GM04504 (cell line): ENCODE measurements around the gene CYSRT1.

ENCODE experiments used
- DNase-seq: peaks from one replicate; pipeline ENCODE4 v3.0.0-alpha.2; 2012; ENCODE audit warnings: low read depth

Gene CYSRT1

GRCh38 chr9:137212520-137212919 is 12.5 kb upstream of the CYSRT1 start:
- no peak for DNase-seq

DNA sequence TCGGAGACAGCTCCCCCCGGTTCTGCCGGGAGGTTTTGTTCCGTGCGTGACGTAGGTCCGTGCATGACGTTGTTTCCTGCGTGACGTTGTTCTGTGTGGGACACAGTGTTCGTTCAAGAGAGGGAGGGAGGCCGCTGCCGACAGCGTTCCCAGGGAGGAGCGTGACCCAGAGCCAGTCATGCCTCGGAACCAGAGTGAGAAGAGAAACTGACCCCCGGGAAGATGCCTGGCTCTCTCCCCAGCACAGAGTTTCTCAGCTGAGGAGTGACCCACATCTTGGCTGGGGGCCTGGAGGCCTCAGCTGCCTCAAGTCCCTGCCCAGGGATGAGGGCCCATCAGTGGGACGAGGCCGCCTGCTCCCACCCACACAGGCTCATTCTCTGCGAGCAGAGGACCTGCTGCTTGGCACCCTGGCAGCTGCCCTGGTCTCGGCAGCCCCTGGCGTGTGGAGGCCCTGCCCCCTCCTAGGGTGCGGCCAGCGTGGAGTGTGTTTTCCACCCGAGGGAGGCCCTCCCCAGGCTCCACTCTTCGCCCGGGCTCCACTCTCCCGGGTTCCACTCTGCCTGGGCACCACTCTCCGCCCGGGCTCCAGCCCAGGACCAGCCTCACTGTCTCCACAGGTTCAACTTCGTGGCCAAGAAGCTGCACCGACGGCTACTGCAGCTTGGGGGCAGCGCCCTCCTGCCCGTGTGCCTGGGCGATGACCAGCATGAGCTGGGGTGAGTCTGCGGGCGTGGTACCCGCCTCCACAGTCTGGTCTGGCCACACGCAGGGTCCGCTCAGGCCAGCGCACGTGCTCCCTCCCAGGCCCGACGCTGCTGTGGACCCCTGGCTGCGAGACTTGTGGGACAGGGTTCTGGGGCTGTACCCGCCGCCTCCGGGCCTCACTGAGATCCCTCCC is 11.6 kb upstream of the CYSRT1 start:
- DNase-seq: no peak

DNA sequence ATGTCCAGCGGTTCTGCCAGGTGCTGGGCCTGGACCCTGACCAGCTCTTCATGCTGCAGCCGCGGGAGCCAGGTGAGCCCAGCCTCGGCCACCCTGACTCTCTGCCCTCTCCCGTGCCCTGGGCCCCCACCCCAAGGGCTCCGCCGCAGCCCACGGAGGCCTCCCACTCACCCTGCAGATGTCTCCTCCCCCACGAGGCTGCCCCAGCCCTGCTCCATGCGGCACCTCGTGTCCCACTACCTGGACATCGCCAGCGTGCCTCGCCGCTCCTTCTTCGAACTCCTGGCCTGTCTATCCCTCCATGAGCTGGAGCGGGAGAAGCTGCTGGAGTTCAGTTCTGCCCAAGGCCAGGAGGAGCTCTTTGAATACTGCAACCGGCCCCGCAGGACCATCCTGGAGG is 10.4 kb upstream of the CYSRT1 start:
- DNase-seq: no peak

- no peak for DNase-seq
Observed at GRCh38 chr9:137215196-137215986, 9.6 kb upstream of the CYSRT1 start.

DNA sequence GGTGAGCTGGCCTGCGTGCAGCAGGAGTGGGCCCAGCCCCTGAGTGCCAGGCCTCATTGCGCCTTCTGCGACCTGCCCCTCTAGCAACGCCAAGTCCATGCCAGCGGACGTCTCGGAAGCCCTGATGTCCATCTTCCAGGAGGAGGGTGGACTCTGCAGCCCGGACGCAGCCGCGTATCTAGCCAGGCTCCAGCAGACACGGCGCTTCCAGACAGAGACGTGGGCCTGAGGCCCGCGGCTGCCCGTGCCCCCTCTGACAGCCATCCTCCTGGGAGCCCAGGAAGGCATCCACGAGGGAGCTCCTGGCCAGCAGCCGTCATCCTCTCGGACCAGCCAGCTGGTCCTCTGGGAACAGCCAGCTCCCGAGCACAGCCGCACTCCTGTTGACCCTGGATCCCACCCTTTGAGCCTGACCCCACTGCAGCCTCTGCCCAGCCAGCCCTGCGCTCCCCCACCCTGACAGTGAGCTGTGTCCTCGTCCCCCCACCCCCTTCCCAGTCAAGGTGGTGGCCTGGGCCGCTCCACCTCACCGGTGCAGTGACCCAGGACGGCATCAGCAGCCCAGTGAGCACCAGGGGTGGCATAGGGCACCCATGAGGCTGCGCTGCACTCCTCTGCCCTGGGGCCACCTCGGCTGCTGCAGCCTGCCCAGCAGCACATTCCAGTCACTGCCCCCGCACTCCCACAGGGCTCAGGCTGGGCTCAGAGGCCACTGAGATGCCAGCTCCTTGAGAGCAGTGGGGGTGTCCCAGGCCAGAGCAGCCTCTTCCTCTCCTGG is 8.6 kb upstream of the CYSRT1 start:
- DNase-seq: no peak

GRCh38 chr9:137217276-137218211 is 7.4 kb upstream of the CYSRT1 start:
- no peak for DNase-seq

DNA sequence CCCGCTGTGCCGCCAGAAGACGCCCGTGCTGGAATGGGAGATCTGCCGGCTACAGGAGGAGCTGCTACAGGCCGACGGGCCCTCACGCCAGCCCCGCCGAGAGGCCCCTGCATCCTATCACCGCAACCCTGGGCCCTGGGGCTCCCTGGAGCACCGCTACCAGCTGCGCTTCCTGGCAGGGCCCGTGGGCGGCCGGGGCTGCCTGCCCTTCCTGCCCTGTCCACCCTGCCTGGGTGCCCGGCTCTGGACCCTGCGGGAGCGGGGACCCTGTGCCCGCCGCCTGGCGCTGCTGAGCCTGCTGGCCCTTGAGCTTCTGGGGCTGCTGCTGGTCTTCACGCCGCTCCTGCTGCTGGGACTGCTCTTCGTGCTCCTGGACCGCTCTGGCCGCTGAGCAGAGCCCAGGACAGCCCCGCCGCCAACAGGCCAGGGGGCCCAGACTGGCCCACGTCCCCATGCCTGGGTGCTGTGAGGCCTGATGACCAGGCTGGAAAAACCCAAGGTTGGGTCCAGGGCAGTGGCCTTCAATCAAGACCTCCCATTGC is 6.7 kb upstream of the CYSRT1 start:
- no peak for DNase-seq

GRCh38 chr9:137218754-137219271 is 6.2 kb upstream of the CYSRT1 start:
- no peak for DNase-seq

DNA sequence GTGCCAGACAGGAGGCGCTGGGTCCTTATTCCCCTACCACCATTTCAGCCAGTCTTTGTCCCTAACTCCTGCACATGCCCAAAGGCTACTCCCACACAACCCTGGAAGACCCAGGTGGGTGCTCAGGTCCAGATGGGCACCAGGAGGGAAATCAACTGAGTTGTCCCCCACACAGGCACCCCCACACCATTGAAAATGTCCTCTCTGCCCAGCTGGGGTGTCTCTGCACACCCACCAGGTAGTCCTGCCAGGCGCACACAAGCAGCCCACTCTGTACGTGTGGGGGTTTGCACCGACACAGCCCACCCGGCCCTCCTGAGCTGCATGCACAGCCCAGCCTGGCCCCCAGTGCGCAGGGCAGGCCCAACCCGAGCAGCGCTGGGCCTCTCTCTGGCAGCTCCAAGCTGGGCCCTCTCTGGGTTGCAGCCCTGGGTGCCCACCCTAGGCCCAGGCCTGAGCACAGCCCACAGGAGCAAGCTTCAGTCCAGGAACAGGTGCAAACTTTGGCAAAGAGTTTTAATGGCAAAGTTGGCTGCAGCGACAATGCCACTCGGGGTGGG is 5.1 kb upstream of the CYSRT1 start:
- no peak for DNase-seq

DNA sequence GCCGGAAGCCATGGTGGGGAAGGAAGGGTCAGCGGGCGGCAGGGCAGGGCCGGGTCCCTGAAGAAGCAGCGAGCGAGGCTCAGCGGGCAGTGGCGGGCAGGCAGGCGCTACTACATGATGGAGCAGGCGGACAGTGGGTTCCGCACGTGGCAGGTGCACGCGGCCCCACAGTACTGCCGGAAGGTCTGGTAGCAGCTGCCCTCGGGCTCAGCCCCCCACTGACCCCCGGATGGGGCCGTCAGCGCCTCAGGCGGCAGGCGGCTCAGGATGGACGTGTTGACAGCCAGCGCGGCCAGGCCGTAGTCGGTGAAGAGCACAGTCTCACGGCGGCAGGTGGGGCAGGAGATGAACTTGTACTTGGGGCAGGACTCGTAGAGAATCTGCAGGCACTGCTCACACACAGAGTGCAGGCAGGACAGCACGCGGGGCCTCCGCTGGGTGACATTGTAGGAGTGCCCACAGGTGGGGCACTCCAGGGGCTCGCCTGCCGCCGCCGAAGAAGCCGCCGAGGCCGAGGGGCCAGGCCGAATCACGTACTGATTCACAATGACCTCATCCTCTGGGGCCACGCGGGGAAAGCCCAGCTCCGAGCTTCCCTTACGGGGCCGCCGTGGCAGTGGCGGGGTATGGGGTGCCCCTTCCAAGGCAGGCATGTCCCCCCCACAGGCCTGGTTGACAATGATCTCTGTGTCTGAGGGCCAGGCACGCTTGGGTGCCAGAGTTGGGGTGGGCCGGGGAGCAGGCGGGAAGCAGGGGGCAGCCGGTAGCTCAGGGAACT is 4.5 kb upstream of the CYSRT1 start:
- no peak for DNase-seq

DNA sequence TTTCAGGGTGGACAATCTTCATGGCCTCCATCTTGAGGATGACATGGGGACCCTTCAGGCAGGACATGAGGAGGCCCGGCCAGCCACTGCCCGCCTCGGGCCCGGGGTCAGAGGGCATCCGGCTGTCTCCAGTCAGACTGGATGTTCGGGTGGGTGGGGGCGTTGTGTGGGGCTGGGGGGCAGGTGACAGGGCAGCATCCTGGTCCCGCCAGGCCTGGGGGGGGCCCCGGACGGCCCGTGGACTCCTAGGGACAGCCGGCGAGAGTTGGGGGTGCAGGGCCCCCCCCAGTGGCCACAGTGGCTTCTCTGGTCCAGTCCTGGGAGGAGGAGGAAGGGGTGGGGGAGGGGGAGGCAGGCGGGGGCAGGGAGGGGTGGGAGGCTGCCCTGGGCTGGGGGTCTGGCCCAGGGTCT is 3.9 kb upstream of the CYSRT1 start:
- DNase-seq: no peak

DNA sequence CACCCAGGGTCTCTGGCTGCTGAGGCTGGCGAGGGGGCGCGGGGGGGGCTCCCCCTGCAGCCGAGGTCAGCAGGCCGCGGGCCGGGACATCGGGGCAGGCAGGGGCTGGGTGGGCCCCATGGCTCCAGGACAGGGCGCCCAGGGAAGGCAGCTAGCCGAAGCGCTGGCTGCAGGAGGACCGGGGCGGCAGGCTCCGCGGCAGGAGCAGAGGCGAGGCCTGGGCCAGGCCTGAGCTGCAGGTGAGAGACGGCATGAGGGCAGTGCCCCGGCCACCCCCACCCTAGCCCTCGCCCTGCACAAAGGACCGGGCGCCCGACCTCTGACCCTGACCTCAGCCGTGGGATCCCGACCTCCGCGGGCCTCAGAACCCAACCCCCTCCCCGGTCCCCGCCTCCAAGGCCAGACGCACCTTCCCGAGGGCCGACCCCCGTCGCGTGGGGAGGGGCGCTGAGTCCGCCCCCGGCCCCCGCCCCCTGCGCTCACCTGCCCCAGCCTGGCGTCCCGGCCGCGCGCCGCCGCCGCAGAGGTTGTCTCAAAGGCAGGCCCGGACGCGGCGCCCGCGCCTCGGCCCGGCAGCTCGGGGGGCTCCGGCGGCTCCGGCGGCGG is 3.4 kb upstream of the CYSRT1 start:
- DNase-seq: no peak

GRCh38 chr9:137222190-137223077 is 2.5 kb upstream of the CYSRT1 start, which contains the start of gene RNF208:
RNF208 (minus strand) TSS chr9:137222240; CDS start chr9:137221212, 1,028 bp downstream.
- DNase-seq: no peak

DNA sequence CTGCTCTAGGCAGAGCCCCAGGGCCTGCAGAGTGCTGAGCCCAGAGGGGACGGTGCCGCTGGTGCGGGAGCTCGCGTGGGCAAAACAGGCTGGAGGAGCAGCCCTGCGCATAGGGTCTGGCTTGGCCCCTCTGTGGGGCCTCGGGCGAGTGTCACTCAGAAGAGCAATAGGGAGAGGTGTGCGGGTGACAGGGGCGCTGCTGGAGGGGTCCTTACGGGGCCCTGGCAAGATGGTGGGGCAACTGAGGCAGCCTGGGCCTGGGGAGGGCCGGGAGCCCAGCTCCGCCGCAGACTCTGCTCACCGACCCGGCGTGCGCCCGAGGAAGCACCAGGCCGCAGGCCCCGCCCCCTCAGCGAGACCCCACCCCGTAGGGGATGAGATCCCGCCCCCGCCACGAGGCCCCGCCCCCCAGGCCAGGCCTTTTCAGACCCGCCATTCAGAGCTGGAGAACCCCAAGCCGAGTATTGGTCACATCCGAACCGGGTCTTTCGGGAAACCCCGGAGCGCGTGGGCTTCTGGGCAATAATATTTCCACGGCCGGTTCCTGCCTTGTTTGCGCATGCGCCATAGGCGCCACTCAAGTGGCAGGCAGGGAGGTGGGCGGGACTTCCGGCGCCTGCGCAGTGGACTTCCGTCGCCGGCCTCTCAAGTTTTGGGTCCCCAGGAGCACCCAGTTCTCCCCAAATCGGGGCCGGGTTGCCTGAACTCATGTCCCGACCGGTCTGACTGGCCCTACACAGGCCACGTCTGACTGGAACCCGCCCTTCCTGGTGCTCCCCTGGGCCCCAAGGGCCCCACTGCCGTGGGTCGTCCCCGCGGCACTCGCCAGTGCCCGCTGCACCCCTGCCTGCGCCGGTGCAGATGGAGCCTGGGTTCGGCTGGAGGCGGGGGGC is 1.6 kb upstream of the CYSRT1 start:
- peak; percentile 98 for DNase-seq

GRCh38 chr9:137225699-137226331 is 841 bp downstream of the CYSRT1 start:
- DNase-seq: no peak

- no peak for DNase-seq
Observed at GRCh38 chr9:137226338-137227053, 1.5 kb downstream of the CYSRT1 start.
